Measurements from ENCODE around the gene TBX2. TPM values are rescaled to one million over a fixed set of nuclear protein-coding genes. Genes with fewer than 3 reads are reported as not detected.
"Not testable (repeated sequence)": the region's sequence is repeated elsewhere in the genome, so short reads cannot be mapped to it uniquely, and the experiment has no call there.

Gene TBX2
- total RNA-seq, 1 experiment from 2014 or later, result not detected

GRCh38 chr17:61359513-61359912, 40.1 kb upstream of the TBX2 start:
- H3K36me3 Mint-ChIP-seq (ENCODE audit: insufficient read depth in 1 of 3, low read depth in 3 of 3); H3K4ac ChIP-seq (ENCODE audit: low read depth, low read length); H3K56ac ChIP-seq (ENCODE audit: insufficient read length, low read depth, low read length); H3T11ph ChIP-seq (ENCODE audit: low read length); H3K79me1 ChIP-seq (ENCODE audit: insufficient read depth, low read depth, low read length, poor library complexity, severe bottlenecking); H4K8ac ChIP-seq (replicated peaks; ENCODE audit: insufficient read length, low read depth, low read length); H2BK20ac ChIP-seq (ENCODE audit: low read depth, low read length, poor library complexity, severe bottlenecking); H2AFZ ChIP-seq (ENCODE audit: low read length); H3K27me3 ChIP-seq (ENCODE audit: insufficient read depth, low read length); H4K20me1 ChIP-seq (ENCODE audit: control insufficient read depth, insufficient read depth, insufficient read length); H4K91ac ChIP-seq (ENCODE audit: insufficient read length, low read depth, low read length); H3K4me3 Mint-ChIP-seq; H3K4me1 ChIP-seq (ENCODE audit: insufficient read depth, low read length); H3K4me2 ChIP-seq (ENCODE audit: insufficient read depth, insufficient read length, low read length); H2BK120ac ChIP-seq (ENCODE audit: low read depth, low read length, poor library complexity, severe bottlenecking); H3K14ac ChIP-seq (ENCODE audit: insufficient read depth, low read length); H2BK12ac ChIP-seq (ENCODE audit: insufficient read length, low read depth, low read length); H3K23me2 ChIP-seq (ENCODE audit: insufficient read length, low read depth, low read length, poor library complexity, severe bottlenecking); H4K5ac ChIP-seq (ENCODE audit: insufficient read length, low read depth, low read length); H3K27me3 Mint-ChIP-seq (ENCODE audit: low read depth); H3K79me2 ChIP-seq (ENCODE audit: insufficient read depth, low read length); H2BK5ac ChIP-seq (ENCODE audit: insufficient read length, low read length); H2AK5ac ChIP-seq (ENCODE audit: insufficient read length, low read length); H2BK15ac ChIP-seq (ENCODE audit: low read depth, low read length); DNase-seq; H3K18ac ChIP-seq (ENCODE audit: insufficient read length, low read depth, low read length); H3K27ac ChIP-seq (ENCODE audit: insufficient read length, low read depth, low read length); H3K27ac Mint-ChIP-seq; H3K9ac ChIP-seq (ENCODE audit: extremely low read depth, insufficient read length, low read length); H3K9me3 Mint-ChIP-seq; H3K23ac ChIP-seq (ENCODE audit: insufficient read length, low read depth, low read length); H3K9me3 ChIP-seq (ENCODE audit: control insufficient read depth, low read depth, low read length): not testable (repeated sequence)
- WGBS (ENCODE audit: extremely low coverage, insufficient read length, low lambda C conversion rate), result no CpG with 5 or more reads among the region's 9 CpGs
- peaks cover 14 to 27% of the 10 kb centered on the region in 2 experiments for H3K4me1 Mint-ChIP-seq

Measured in H9 (cell line).